Measurements from ENCODE around the gene GALNT15.

GALNT15 gene

DNA sequence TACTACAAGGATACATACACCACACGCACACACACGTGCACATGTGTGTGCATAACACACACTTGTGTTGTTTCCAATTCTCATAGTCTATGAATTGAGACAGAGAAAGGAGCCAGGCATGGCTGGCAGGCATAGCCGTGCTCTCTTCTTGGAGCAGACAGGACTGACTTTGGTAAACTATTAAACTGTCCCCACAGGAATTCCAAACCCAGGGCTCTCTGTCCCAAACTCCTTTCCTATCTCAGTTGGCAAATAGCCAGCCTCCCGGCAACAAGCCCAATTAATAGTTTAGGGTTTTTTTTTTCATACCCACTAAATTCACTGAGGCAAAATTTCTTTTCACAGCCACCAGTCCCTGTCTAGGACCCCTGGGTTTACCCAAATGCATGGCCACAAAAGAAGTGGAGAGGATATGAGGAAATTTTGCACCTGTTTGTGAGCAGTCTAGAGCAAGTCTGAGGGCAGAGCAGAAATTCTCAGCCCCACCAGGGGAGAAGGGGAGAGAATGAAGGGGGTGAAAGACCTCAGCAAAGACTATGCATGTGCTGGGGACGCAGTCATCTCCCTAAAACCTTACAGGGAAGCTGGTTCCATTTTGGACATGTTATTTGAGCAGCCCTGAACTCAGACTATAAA, 17.8 kb downstream of the GALNT15 start:
- Histone ChIP-seq H3K4me1 (ENCODE audit: insufficient read depth, insufficient read length) (no peaks in the 10 kb centered on the region), H3K4me3 (ENCODE audit: insufficient read length, low read depth) (no peak overlapping the region), H3K27me3 (ENCODE audit: insufficient read depth, insufficient read length) (no peaks in the 10 kb centered on the region), H3K9ac (ENCODE audit: insufficient read length, low read depth) (no peak overlapping the region), H3K36me3 (ENCODE audit: insufficient read depth, insufficient read length, low read length) (no peaks in the 10 kb centered on the region), H3K9me3 (ENCODE audit: insufficient read depth, low read length) (no peaks in the 10 kb centered on the region)
- DNase-seq (ENCODE audit: low read depth, low spot score), result no peak
- TF ChIP-seq SUZ12 (IDR thresholded peaks at IDR 0.05; ENCODE audit: extremely low read depth, insufficient read depth, insufficient read length), result no peak
- no peak for TF ChIP-seq YY1 (IDR thresholded peaks at IDR 0.05; ENCODE audit: insufficient read depth, insufficient read length)
- TF ChIP-seq ZNF274 (IDR thresholded peaks at IDR 0.05; ENCODE audit: low read depth, low read length), result no peak

DNA sequence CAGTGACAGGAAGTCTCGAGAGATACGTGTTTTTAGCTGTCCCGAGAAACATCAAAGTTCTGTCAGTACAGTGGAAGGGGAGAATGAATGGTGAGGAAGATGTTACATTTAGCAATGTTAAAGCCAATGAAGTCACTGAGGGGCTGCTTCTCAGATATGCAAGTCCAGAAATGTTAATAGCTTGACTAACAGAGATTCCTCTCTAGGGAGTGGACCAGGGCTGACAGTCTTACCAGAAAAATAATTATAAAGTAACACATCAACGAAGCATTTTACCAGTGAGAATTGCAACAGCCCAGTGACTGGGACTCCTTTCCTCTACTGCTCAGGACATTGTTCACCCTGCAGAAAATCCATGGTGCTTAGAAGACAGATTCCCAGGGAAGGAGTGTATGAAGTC, 23.9 kb downstream of the GALNT15 start:
- no peak for DNase-seq (ENCODE audit: low read depth, low spot score)
- H3K9me3 ChIP-seq (ENCODE audit: insufficient read depth, low read length), result no peaks in the 10 kb centered on the region
- H3K4me1 ChIP-seq (ENCODE audit: insufficient read depth, insufficient read length), result peaks cover under 1% of the 10 kb centered on the region
- H3K36me3 ChIP-seq (ENCODE audit: insufficient read depth, insufficient read length, low read length), result no peaks in the 10 kb centered on the region
- H3K27me3 ChIP-seq (ENCODE audit: insufficient read depth, insufficient read length), result no peaks in the 10 kb centered on the region
- no peak overlapping the region for H3K4me3 ChIP-seq (ENCODE audit: insufficient read length, low read depth)
- TF ChIP-seq YY1 (IDR thresholded peaks at IDR 0.05; ENCODE audit: insufficient read depth, insufficient read length) (no peak), SUZ12 (IDR thresholded peaks at IDR 0.05; ENCODE audit: extremely low read depth, insufficient read depth, insufficient read length) (no peak), ZNF274 (IDR thresholded peaks at IDR 0.05; ENCODE audit: low read depth, low read length) (no peak)
- no peak overlapping the region for H3K9ac ChIP-seq (ENCODE audit: insufficient read length, low read depth)

DNA sequence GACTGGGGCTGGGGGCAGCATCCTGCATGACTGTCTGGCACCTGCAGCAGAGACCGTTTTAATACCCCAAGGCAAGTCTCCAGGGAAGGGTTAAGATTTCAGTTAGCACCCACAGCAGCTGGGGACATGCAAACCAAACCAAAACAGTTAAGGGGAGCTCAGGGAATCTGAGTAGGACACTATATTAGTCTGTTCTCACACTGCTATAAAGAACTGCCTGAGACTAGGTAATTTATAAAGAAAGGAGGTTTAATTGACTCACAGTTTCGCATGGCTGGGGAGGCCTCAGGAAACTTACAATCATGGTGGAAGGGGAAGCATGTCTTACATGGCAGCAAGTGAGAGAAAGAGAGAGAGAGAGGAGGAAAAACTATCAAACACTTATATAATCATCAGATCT, 25.3 kb downstream of the GALNT15 start:
- no peaks in the 10 kb centered on the region for H3K9me3 ChIP-seq (ENCODE audit: insufficient read depth, low read length)
- TF ChIP-seq YY1 (IDR thresholded peaks at IDR 0.05; ENCODE audit: insufficient read depth, insufficient read length), result no peak
- TF ChIP-seq ZNF274 (IDR thresholded peaks at IDR 0.05; ENCODE audit: low read depth, low read length), result no peak
- TF ChIP-seq SUZ12 (IDR thresholded peaks at IDR 0.05; ENCODE audit: extremely low read depth, insufficient read depth, insufficient read length), result no peak
- H3K4me1 ChIP-seq (ENCODE audit: insufficient read depth, insufficient read length), result peaks cover 3% of the 10 kb centered on the region
- no peak overlapping the region for H3K4me3 ChIP-seq (ENCODE audit: insufficient read length, low read depth)
- H3K36me3 ChIP-seq (ENCODE audit: insufficient read depth, insufficient read length, low read length), result no peaks in the 10 kb centered on the region
- H3K27me3 ChIP-seq (ENCODE audit: insufficient read depth, insufficient read length), result no peaks in the 10 kb centered on the region
- H3K9ac ChIP-seq (ENCODE audit: insufficient read length, low read depth), result no peak overlapping the region
- DNase-seq (ENCODE audit: low read depth, low spot score), result no peak

DNA sequence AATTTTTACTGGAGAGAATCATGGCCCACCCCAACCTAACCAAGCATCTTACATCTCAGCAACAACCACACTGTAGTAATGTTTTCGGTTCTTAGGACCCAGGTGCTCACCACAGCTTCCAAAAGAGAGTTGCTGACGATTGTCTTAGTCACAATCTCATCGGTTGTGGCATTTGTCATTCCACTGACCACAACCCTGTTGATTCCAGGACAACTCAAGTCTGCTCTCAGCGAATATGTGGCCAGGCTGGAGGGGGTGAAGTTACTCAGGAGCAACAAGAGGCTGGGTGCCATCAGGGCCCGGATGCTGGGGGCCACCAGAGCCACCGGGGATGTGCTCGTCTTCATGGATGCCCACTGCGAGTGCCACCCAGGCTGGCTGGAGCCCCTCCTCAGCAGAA, 25.9 kb downstream of the GALNT15 start:
- no peak overlapping the region for H3K4me3 ChIP-seq (ENCODE audit: insufficient read length, low read depth)
- no peak overlapping the region for H3K9ac ChIP-seq (ENCODE audit: insufficient read length, low read depth)
- TF ChIP-seq YY1 (IDR thresholded peaks at IDR 0.05; ENCODE audit: insufficient read depth, insufficient read length), result no peak
- no peak for TF ChIP-seq ZNF274 (IDR thresholded peaks at IDR 0.05; ENCODE audit: low read depth, low read length)
- no peak for TF ChIP-seq SUZ12 (IDR thresholded peaks at IDR 0.05; ENCODE audit: extremely low read depth, insufficient read depth, insufficient read length)
- DNase-seq (ENCODE audit: low read depth, low spot score), result no peak
- H3K9me3 ChIP-seq (ENCODE audit: insufficient read depth, low read length), result no peaks in the 10 kb centered on the region
- peaks cover 3% of the 10 kb centered on the region for H3K4me1 ChIP-seq (ENCODE audit: insufficient read depth, insufficient read length)
- H3K27me3 ChIP-seq (ENCODE audit: insufficient read depth, insufficient read length), result no peaks in the 10 kb centered on the region
- no peaks in the 10 kb centered on the region for H3K36me3 ChIP-seq (ENCODE audit: insufficient read depth, insufficient read length, low read length)

DNA sequence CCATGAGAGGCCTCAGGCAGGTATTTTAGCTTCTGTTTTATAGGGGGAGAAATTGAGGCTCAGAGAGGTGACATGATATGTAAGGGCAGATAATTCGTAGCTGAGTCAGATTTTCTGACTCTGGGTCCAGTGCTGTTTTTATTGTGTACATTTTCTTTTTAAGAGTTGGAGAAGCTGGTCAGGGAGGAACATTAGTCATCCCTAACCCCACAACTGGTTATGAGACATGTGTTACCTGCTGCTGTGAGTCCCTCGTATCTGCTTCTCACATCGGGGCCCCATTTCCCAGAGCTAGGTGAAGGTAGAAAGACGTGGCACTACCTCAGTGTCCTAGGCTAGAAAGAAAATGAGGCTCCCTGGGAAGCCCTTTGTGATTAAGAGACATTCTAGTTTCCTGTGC, 28.6 kb downstream of the GALNT15 start:
- H3K4me3 ChIP-seq (ENCODE audit: insufficient read length, low read depth), result no peak overlapping the region
- H3K9ac ChIP-seq (ENCODE audit: insufficient read length, low read depth), result no peak overlapping the region
- TF ChIP-seq ZNF274 (IDR thresholded peaks at IDR 0.05; ENCODE audit: low read depth, low read length), result no peak
- no peaks in the 10 kb centered on the region for H3K36me3 ChIP-seq (ENCODE audit: insufficient read depth, insufficient read length, low read length)
- DNase-seq (ENCODE audit: low read depth, low spot score), result no peak
- H3K4me1 ChIP-seq (ENCODE audit: insufficient read depth, insufficient read length), result peaks cover 3% of the 10 kb centered on the region
- no peaks in the 10 kb centered on the region for H3K9me3 ChIP-seq (ENCODE audit: insufficient read depth, low read length)
- no peaks in the 10 kb centered on the region for H3K27me3 ChIP-seq (ENCODE audit: insufficient read depth, insufficient read length)

DNA sequence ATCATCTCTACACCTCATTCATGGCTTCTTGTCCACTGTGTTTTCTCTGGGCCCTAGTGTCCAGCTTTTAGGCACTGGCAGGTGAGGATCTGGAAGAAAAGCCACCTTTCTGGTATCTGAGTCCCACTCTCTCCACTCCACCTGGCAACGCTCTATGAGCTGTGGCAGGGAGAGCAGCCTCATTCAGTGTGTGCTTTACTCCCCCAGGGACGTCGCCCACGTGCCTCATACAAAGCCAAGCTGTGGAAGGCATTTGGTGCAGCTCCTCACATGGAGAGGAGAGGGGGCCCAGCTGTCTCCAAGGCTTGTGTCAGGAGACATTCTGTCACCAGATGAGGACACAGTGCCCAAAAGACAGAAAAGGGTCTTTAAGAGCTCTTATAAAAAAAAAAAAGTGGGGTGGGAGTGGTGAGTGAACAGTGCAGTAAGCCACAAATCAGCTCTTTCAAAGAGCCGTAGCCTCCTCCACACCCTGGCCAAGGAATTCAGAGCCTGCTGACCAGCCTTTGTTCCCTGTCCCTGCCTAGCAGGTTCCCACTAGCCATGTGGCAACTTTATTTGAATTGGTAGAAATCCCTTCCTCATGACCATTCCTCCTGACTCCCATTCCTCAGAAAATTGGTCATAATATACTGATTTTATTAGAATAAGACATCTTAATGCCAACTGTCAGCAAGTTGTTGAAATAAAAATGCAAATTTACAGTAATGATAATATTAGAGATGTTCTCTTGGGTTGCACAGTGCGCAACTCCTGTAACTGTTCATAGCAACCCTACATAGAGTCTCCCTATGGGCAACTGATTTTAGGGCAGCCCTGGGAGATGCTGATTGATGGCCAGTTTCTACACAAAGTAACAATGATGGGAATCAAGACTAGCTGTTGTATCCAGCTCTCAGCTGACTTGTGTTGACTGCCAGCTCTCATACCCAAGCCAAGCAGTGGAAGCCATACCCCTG, 29.5 kb downstream of the GALNT15 start:
- Histone ChIP-seq H3K36me3 (ENCODE audit: insufficient read depth, insufficient read length, low read length) (no peaks in the 10 kb centered on the region), H3K27me3 (ENCODE audit: insufficient read depth, insufficient read length) (no peaks in the 10 kb centered on the region), H3K4me1 (ENCODE audit: insufficient read depth, insufficient read length) (peaks cover 3% of the 10 kb centered on the region), H3K9me3 (ENCODE audit: insufficient read depth, low read length) (no peaks in the 10 kb centered on the region), H3K9ac (ENCODE audit: insufficient read length, low read depth) (no peak overlapping the region), H3K4me3 (ENCODE audit: insufficient read length, low read depth) (no peak overlapping the region)
- DNase-seq (ENCODE audit: low read depth, low spot score), result no peak
- TF ChIP-seq SUZ12 (IDR thresholded peaks at IDR 0.05; ENCODE audit: extremely low read depth, insufficient read depth, insufficient read length) (no peak), YY1 (IDR thresholded peaks at IDR 0.05; ENCODE audit: insufficient read depth, insufficient read length) (no peak), ZNF274 (IDR thresholded peaks at IDR 0.05; ENCODE audit: low read depth, low read length) (no peak)

DNA sequence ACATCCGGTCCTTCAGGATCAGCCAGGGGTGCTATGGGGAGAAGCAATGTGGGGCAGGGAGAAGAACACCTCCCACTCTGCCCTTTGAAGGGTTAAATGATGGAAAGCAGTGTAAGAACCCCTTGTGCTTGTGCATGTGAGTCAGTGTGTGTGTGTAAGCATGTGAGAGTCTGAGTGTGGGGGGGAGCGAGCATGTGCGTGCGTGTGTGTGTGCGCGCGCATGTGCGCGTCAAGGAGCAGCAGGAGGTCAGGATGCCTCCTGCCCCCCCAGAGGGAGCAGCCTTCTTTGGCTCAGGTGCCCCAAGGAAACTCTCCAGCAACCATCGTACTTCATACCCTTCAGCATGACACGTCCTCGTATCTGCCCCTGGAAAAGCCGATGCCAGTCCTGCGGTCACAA, 30.3 kb downstream of the GALNT15 start:
- no peaks in the 10 kb centered on the region for H3K36me3 ChIP-seq (ENCODE audit: insufficient read depth, insufficient read length, low read length)
- DNase-seq (ENCODE audit: low read depth, low spot score), result no peak
- TF ChIP-seq YY1 (IDR thresholded peaks at IDR 0.05; ENCODE audit: insufficient read depth, insufficient read length), result no peak
- TF ChIP-seq SUZ12 (IDR thresholded peaks at IDR 0.05; ENCODE audit: extremely low read depth, insufficient read depth, insufficient read length), result no peak
- TF ChIP-seq ZNF274 (IDR thresholded peaks at IDR 0.05; ENCODE audit: low read depth, low read length), result no peak
- no peaks in the 10 kb centered on the region for H3K9me3 ChIP-seq (ENCODE audit: insufficient read depth, low read length)
- peaks cover 3% of the 10 kb centered on the region for H3K4me1 ChIP-seq (ENCODE audit: insufficient read depth, insufficient read length)
- no peak overlapping the region for H3K9ac ChIP-seq (ENCODE audit: insufficient read length, low read depth)
- H3K4me3 ChIP-seq (ENCODE audit: insufficient read length, low read depth), result no peak overlapping the region
- no peaks in the 10 kb centered on the region for H3K27me3 ChIP-seq (ENCODE audit: insufficient read depth, insufficient read length)

Measured in NT2/D1 (cell line).